Naive thymus-derived CD8-positive, alpha-beta T cell (primary cell): Measurements from ENCODE around the gene PRPF40B. TPM values are rescaled to one million over a fixed set of nuclear protein-coding genes. Genes with fewer than 3 reads are reported as not detected.

Source experiments
- ATAC-seq, 2 donors: fragments of 150-1000 bp; cut with Tn5 transposase in 1 of 2; sonication (Bioruptor Pico), chemical (Tn5 transposase) in 1 of 2; 1 replicate in 1 of 2; 2 replicates in 1 of 2; pipeline ENCODE4 v1.10.0; 2021; ENCODE audit warnings: mild to moderate bottlenecking in 2 of 2, moderate library complexity in 2 of 2
- POLR2A ChIA-PET: fragments of 350-600 bp; sonication (Branson Sonifier 250); formaldehyde crosslinking; loops from one replicate; lab custom pipeline; 2021; ENCODE audit warnings: antibody characterized with exemption; lab: Charles Lee
- DNase-seq, 10 donors: peaks; one replicate each; pipeline versions ENCODE4 v3.0.0 to v3.0.0-alpha.2; 2020 to 2022
- H3K27ac Mint-ChIP-seq, 10 donors: one replicate each; pipeline ENCODE4 v1.8.0; 2020 to 2022; ENCODE audit warnings: mild to moderate bottlenecking in 10 of 10, mixed read lengths in 10 of 10, moderate library complexity in 4 of 10, inconsistent platforms in 1 of 10
- H3K27me3 Mint-ChIP-seq, 5 donors: one replicate each; pipeline ENCODE4 v1.8.0; 2021 to 2022; ENCODE audit warnings: mixed read lengths in 5 of 5
- H3K36me3 Mint-ChIP-seq, 3 donors: one replicate each; pipeline ENCODE4 v1.8.0; 2020 to 2022; ENCODE audit warnings: mixed read lengths in 3 of 3, mild to moderate bottlenecking in 2 of 3, inconsistent platforms in 1 of 3
- H3K4me1 Mint-ChIP-seq, 4 donors: one replicate each; pipeline ENCODE4 v1.8.0; 2021 to 2022; ENCODE audit warnings: mixed read lengths in 4 of 4
- H3K4me3 Mint-ChIP-seq, 10 donors: one replicate each; pipeline ENCODE4 v1.8.0; 2020 to 2022; ENCODE audit warnings: mild to moderate bottlenecking in 10 of 10, mixed read lengths in 10 of 10, moderate library complexity in 6 of 10, inconsistent platforms in 1 of 10
- H3K9me3 Mint-ChIP-seq, 9 donors: one replicate each; pipeline ENCODE4 v1.8.0; 2020 to 2022; ENCODE audit warnings: mixed read lengths in 9 of 9, mild to moderate bottlenecking in 3 of 9, inconsistent platforms in 1 of 9, moderate library complexity in 1 of 9
- polyA plus RNA-seq, 3 donors: library from polyadenylated mRNA; unstranded; fragments of 300-500 nt; fragmentation: Illumina TruSeq; gene quantifications; one replicate each; pipeline ENCODE4 v1.2.3, GENCODE V29; 2021
- total RNA-seq, 8 experiments: library from RNA in 2 of 8; stranded (reverse) in 2 of 8; gene quantifications; one replicate each; pipeline ENCODE4 v1.2.3 and lab custom pipeline; 2021 to 2026

The PRPF40B gene
- total RNA-seq (10 to 100 TPM; 13.6 to 16.7 TPM), polyA plus RNA-seq (1 to 10 TPM; 1.5 to 4.0 (median 2.3) TPM), total RNA-seq (lab: John Stamatoyannopoulos, UW) (10.7 to 14.8 (median 13.0) reads per million in 6 experiments)

- peak; percentile 80 to 93 (median 88) for DNase-seq
- ATAC-seq, result peak; percentile 80 to 82
- no peaks in the 10 kb centered on the region for H3K36me3 Mint-ChIP-seq
- POLR2A ChIA-PET, result interaction anchor here (0.5 to 2.2 kb wide), 17 partner anchors 9 to 543 kb away, joined by 3 to 16 read pairs (median 5); partner anchors contain the start of genes BCDIN3D, MCRS1, NCKAP5L and SPATS2
- peaks cover 0 to 7% (median 0%) of the 10 kb centered on the region in 5 donors for H3K27me3 Mint-ChIP-seq
- H3K27ac Mint-ChIP-seq, result peak within 1 kb of the TSS; percentile 41 to 97 (median 92)
- H3K9me3 Mint-ChIP-seq, result no peaks in the 10 kb centered on the region
- peaks cover 10 to 31% (median 23%) of the 10 kb centered on the region in 4 donors for H3K4me1 Mint-ChIP-seq
- peak within 1 kb of the TSS; percentile 82 to 94 (median 91) for H3K4me3 Mint-ChIP-seq
Measured at GRCh38 chr12:49623142-49623904, at the start of gene PRPF40B. Gene PRPF40B (plus strand): TSS chr12:49623561. CDS start chr12:49623591, 30 bp downstream.

- Mint-ChIP-seq H3K9me3 (no peaks in the 10 kb centered on the region), H3K36me3 (peaks cover 0 to 41% (median 3%) of the 10 kb centered on the region in 3 donors), H3K27ac (peak overlapping the region in 1 of 10 donors; percentile 35), H3K4me3 (no peak overlapping the region), H3K27me3 (no peaks in the 10 kb centered on the region), H3K4me1 (peaks cover 4 to 20% (median 20%) of the 10 kb centered on the region in 4 donors)
- DNase-seq (no peak), ATAC-seq (no peak)
- POLR2A ChIA-PET, result interaction anchor here (1.1 kb wide), 1 partner anchor 11 kb away, joined by 3 read pairs; no protein-coding TSS in a partner anchor
Measured at GRCh38 chr12:49577589-49578315, 45.6 kb upstream of the PRPF40B start.

- no peaks in the 10 kb centered on the region for H3K27me3 Mint-ChIP-seq
- H3K4me1 Mint-ChIP-seq, result peaks cover 4 to 20% (median 20%) of the 10 kb centered on the region in 4 donors
- no peak for DNase-seq
- H3K36me3 Mint-ChIP-seq, result peaks cover 0 to 47% (median 3%) of the 10 kb centered on the region in 3 donors
- H3K27ac Mint-ChIP-seq, result no peak overlapping the region
- H3K4me3 Mint-ChIP-seq, result no peak overlapping the region
- no peak for ATAC-seq
- H3K9me3 Mint-ChIP-seq, result no peaks in the 10 kb centered on the region
- POLR2A ChIA-PET, result interaction anchor here (0.7 kb wide), 1 partner anchor 46 kb away, joined by 4 read pairs; no protein-coding TSS in a partner anchor
Measured at GRCh38 chr12:49578471-49579112, 44.8 kb upstream of the PRPF40B start.

GRCh38 chr12:49580572-49581535, 42.5 kb upstream of the PRPF40B start:
- peak; percentile 70 to 82 for ATAC-seq
- no peaks in the 10 kb centered on the region for H3K9me3 Mint-ChIP-seq
- H3K4me3 Mint-ChIP-seq, result no peak overlapping the region
- peak overlapping the region in 2 of 10 donors; percentile 7 to 60 for H3K27ac Mint-ChIP-seq
- peaks cover 4 to 22% (median 20%) of the 10 kb centered on the region in 4 donors for H3K4me1 Mint-ChIP-seq
- no peaks in the 10 kb centered on the region for H3K27me3 Mint-ChIP-seq
- peaks cover 0 to 35% (median 0%) of the 10 kb centered on the region in 3 donors for H3K36me3 Mint-ChIP-seq
- POLR2A ChIA-PET, result no interaction called here
- peak in 9 of 10 donors; percentile 27 to 78 (median 47) for DNase-seq

GRCh38 chr12:49582201-49582600, 41.2 kb upstream of the PRPF40B start:
- POLR2A ChIA-PET, result no interaction called here
- peak overlapping the region in 1 of 10 donors; percentile 59 for H3K27ac Mint-ChIP-seq
- peaks cover 0 to 31% (median 4%) of the 10 kb centered on the region in 3 donors for H3K36me3 Mint-ChIP-seq
- no peak for DNase-seq
- peaks cover 4 to 17% (median 15%) of the 10 kb centered on the region in 4 donors for H3K4me1 Mint-ChIP-seq
- no peak for ATAC-seq
- H3K4me3 Mint-ChIP-seq, result no peak overlapping the region
- H3K9me3 Mint-ChIP-seq, result no peaks in the 10 kb centered on the region
- H3K27me3 Mint-ChIP-seq, result no peaks in the 10 kb centered on the region

GRCh38 chr12:49582850-49583249, 40.5 kb upstream of the PRPF40B start:
- no peak overlapping the region for H3K27ac Mint-ChIP-seq
- POLR2A ChIA-PET, result no interaction called here

GRCh38 chr12:49583366-49584094, 39.8 kb upstream of the PRPF40B start:
- no peak overlapping the region for H3K27ac Mint-ChIP-seq
- H3K36me3 Mint-ChIP-seq, result peaks cover 0 to 31% (median 4%) of the 10 kb centered on the region in 3 donors
- no peak for ATAC-seq
- no peak overlapping the region for H3K4me3 Mint-ChIP-seq
- H3K9me3 Mint-ChIP-seq, result no peaks in the 10 kb centered on the region
- DNase-seq, result no peak
- H3K4me1 Mint-ChIP-seq, result peaks cover 4 to 14% (median 13%) of the 10 kb centered on the region in 4 donors
- H3K27me3 Mint-ChIP-seq, result no peaks in the 10 kb centered on the region
- POLR2A ChIA-PET, result interaction anchor here (1.0 kb wide), 1 partner anchor 225 kb away, joined by 3 read pairs; no protein-coding TSS in a partner anchor

More at GRCh38 chr12:49582850-49583249, 40.5 kb upstream of the PRPF40B start:
- ATAC-seq (no peak), DNase-seq (no peak)
- Mint-ChIP-seq H3K4me3 (no peak overlapping the region), H3K27me3 (no peaks in the 10 kb centered on the region), H3K36me3 (peaks cover 0 to 31% (median 4%) of the 10 kb centered on the region in 3 donors), H3K4me1 (peaks cover 4 to 15% (median 13%) of the 10 kb centered on the region in 4 donors), H3K9me3 (no peaks in the 10 kb centered on the region)

GRCh38 chr12:49584591-49584990, 38.8 kb upstream of the PRPF40B start:
- no peak overlapping the region for H3K27ac Mint-ChIP-seq

GRCh38 chr12:49585477-49586459, 37.6 kb upstream of the PRPF40B start:
- Mint-ChIP-seq H3K27me3 (no peaks in the 10 kb centered on the region), H3K36me3 (peaks cover 2 to 33% (median 9%) of the 10 kb centered on the region in 3 donors), H3K9me3 (peaks cover 0 to 5% (median 2%) of the 10 kb centered on the region in 9 donors), H3K4me1 (peaks cover under 1 to 8% (median 4%) of the 10 kb centered on the region in 4 donors), H3K27ac (peak overlapping the region in 1 of 10 donors; percentile 21), H3K4me3 (no peak overlapping the region)
- POLR2A ChIA-PET, result no interaction called here
- no peak for DNase-seq
- ATAC-seq, result no peak

More at GRCh38 chr12:49584591-49584990, 38.8 kb upstream of the PRPF40B start:
- no peaks in the 10 kb centered on the region for H3K9me3 Mint-ChIP-seq
- ATAC-seq, result no peak
- no peak overlapping the region for H3K4me3 Mint-ChIP-seq
- H3K27me3 Mint-ChIP-seq, result no peaks in the 10 kb centered on the region
- DNase-seq, result no peak
- H3K36me3 Mint-ChIP-seq, result peaks cover 0 to 33% (median 4%) of the 10 kb centered on the region in 3 donors
- POLR2A ChIA-PET, result no interaction called here
- H3K4me1 Mint-ChIP-seq, result peaks cover 4 to 14% (median 11%) of the 10 kb centered on the region in 4 donors
